ENCODE data around the gene HIF1A.

Gene HIF1A

DNA sequence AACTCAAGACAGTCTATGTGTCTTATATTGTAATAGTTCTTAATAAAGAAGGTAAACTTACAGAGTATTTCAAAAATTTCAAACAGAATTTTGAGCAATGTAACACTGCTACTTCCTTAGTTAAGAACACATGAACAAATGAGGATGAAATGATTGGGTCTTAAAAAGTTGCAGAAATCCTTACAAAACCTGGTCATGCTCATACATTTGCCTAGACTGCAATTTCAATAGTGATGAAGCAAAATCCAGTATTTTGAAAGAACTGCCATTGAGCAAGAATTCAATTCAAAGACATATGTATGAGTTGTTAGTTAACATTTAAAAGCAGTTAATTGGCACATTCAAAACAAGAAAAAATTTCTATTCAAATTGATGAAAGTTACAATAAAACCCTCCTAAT, 17.8 kb upstream of the HIF1A start:
- Histone ChIP-seq H3K4me3 (ENCODE audit: insufficient read depth, low read length, poor library complexity, severe bottlenecking) (no peak overlapping the region), H3K79me2 (ENCODE audit: insufficient read depth, low read length) (no peaks in the 10 kb centered on the region), H3K36me3 (ENCODE audit: low read length) (no peaks in the 10 kb centered on the region), H3F3A (ENCODE audit: insufficient read depth) (no peaks in the 10 kb centered on the region), H3K9ac (ENCODE audit: low read length) (no peak overlapping the region), H3K4me2 (ENCODE audit: low read depth, low read length, poor library complexity, severe bottlenecking) (no peak overlapping the region), H3K27me3 (ENCODE audit: low read length) (no peaks in the 10 kb centered on the region), H3K27ac (ENCODE audit: low read depth, low read length) (no peak overlapping the region), H3K9me2 (replicated peaks; ENCODE audit: insufficient read depth, low read length) (no peaks in the 10 kb centered on the region), H4K20me1 (ENCODE audit: low read depth, low read length) (no peaks in the 10 kb centered on the region), H3K9me3 (ENCODE audit: insufficient read depth, low read length) (no peaks in the 10 kb centered on the region), H2AFZ (ENCODE audit: low read depth, low read length, severe bottlenecking) (no peak overlapping the region)
- no peak for TF ChIP-seq CTCF (IDR thresholded peaks at IDR 0.05; ENCODE audit: insufficient read depth, low read length, poor library complexity, severe bottlenecking)
- no peak for TF ChIP-seq EZH2phosphoT487 (conservative IDR thresholded peaks at IDR 0.05; ENCODE audit: low read length)

- Histone ChIP-seq H3K9me3 (ENCODE audit: insufficient read depth, low read length) (no peaks in the 10 kb centered on the region), H3K27ac (ENCODE audit: low read depth, low read length) (no peak overlapping the region), H3K4me3 (ENCODE audit: insufficient read depth, low read length, poor library complexity, severe bottlenecking) (no peak overlapping the region), H3K9me2 (replicated peaks; ENCODE audit: insufficient read depth, low read length) (no peaks in the 10 kb centered on the region), H3K79me2 (ENCODE audit: insufficient read depth, low read length) (no peaks in the 10 kb centered on the region), H2AFZ (ENCODE audit: low read depth, low read length, severe bottlenecking) (no peak overlapping the region), H3K27me3 (ENCODE audit: low read length) (no peaks in the 10 kb centered on the region), H3K9ac (ENCODE audit: low read length) (no peak overlapping the region), H3K4me2 (ENCODE audit: low read depth, low read length, poor library complexity, severe bottlenecking) (no peak overlapping the region), H4K20me1 (ENCODE audit: low read depth, low read length) (no peaks in the 10 kb centered on the region), H3K36me3 (ENCODE audit: low read length) (no peaks in the 10 kb centered on the region), H3F3A (ENCODE audit: insufficient read depth) (0 out of 2 replicates have a peak, but pooled peaks cover 6% of the 10 kb centered on the region)
- TF ChIP-seq CTCF (IDR thresholded peaks at IDR 0.05; ENCODE audit: insufficient read depth, low read length, poor library complexity, severe bottlenecking) = no peak
- no peak for TF ChIP-seq EZH2phosphoT487 (conservative IDR thresholded peaks at IDR 0.05; ENCODE audit: low read length)
Measured at GRCh38 chr14:61678975-61679374, 16.3 kb upstream of the HIF1A start.

DNA sequence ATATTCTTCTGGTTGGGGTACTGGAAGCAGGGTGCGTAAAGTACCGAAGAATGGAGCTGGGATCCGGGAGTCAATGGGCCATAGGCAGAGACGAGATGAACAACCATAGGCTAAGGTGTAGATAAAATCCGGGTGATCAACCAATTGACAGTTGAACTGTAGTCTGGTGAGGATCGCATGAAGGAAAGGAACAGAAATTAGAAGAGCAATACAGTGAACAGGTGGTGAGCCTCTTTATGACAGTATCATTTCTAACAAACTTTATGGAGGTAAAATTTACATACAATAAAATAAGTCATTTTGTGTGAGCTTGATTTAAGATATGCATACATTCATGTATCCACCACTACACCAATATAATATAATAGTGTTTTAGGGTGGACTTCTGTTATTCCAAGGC, 13.9 kb upstream of the HIF1A start:
- Histone ChIP-seq H3K9ac (ENCODE audit: low read length) (no peak overlapping the region), H3F3A (ENCODE audit: insufficient read depth) (0 out of 2 replicates have a peak, but pooled peaks cover 6% of the 10 kb centered on the region), H3K9me3 (ENCODE audit: insufficient read depth, low read length) (no peaks in the 10 kb centered on the region), H3K36me3 (ENCODE audit: low read length) (no peaks in the 10 kb centered on the region), H3K4me2 (ENCODE audit: low read depth, low read length, poor library complexity, severe bottlenecking) (no peak overlapping the region), H4K20me1 (ENCODE audit: low read depth, low read length) (no peaks in the 10 kb centered on the region), H3K9me2 (replicated peaks; ENCODE audit: insufficient read depth, low read length) (no peaks in the 10 kb centered on the region), H3K4me3 (ENCODE audit: insufficient read depth, low read length, poor library complexity, severe bottlenecking) (no peak overlapping the region), H3K79me2 (ENCODE audit: insufficient read depth, low read length) (no peaks in the 10 kb centered on the region), H3K27ac (ENCODE audit: low read depth, low read length) (no peak overlapping the region), H3K27me3 (ENCODE audit: low read length) (no peaks in the 10 kb centered on the region), H2AFZ (ENCODE audit: low read depth, low read length, severe bottlenecking) (no peak overlapping the region)
- TF ChIP-seq EZH2phosphoT487 (conservative IDR thresholded peaks at IDR 0.05; ENCODE audit: low read length) = no peak
- no peak for TF ChIP-seq CTCF (IDR thresholded peaks at IDR 0.05; ENCODE audit: insufficient read depth, low read length, poor library complexity, severe bottlenecking)
